Lung (tissue), 12 donors: ENCODE measurements around the gene TNFRSF18. TPM values are rescaled to one million over a fixed set of nuclear protein-coding genes. Genes with fewer than 3 reads are reported as not detected.

ENCODE experiments used
- ATAC-seq: fragments of 200-7000 bp; cut with Tn5 transposase; one replicate; pipeline ENCODE4 v1.9.1; 2020; ENCODE audit warnings: moderate number of reproducible peaks; ENCODE audit not compliant: insufficient read depth, low FRiP score
- DNase-seq, 3 donors: peaks; one replicate each; pipeline ENCODE4 v3.0.0-alpha.2; 2013 to 2017
- H3K27ac ChIP-seq, 2 donors: one replicate each; pipeline ENCODE4 v1.5.1; 2013; ENCODE audit warnings: mild to moderate bottlenecking in 2 of 2, moderate library complexity in 2 of 2, control low read depth in 1 of 2, inconsistent platforms in 1 of 2, low read depth in 1 of 2, low read length in 1 of 2
- H3K27me3 ChIP-seq, 3 donors: one replicate each; pipeline ENCODE4 v1.5.1; 2013; ENCODE audit warnings: low read length in 2 of 3; ENCODE audit not compliant: control insufficient read depth in 3 of 3, insufficient read depth in 3 of 3
- H3K36me3 ChIP-seq, 4 donors: one replicate each; pipeline ENCODE4 v1.5.1; 2013; ENCODE audit warnings: low read length in 4 of 4, mild to moderate bottlenecking in 1 of 4, moderate library complexity in 1 of 4; ENCODE audit not compliant: control insufficient read depth in 4 of 4, insufficient read depth in 4 of 4
- H3K4me1 ChIP-seq, 5 donors: one replicate each; pipeline ENCODE4 v1.5.1; 2013; ENCODE audit warnings: low read length in 5 of 5, mild to moderate bottlenecking in 2 of 5, moderate library complexity in 1 of 5; ENCODE audit not compliant: control insufficient read depth in 5 of 5, insufficient read depth in 5 of 5
- H3K4me3 ChIP-seq: one replicate; pipeline ENCODE4 v1.5.1; 2013; ENCODE audit warnings: mild to moderate bottlenecking, control low read depth, moderate library complexity
- H3K9ac ChIP-seq, 2 donors: one replicate each; pipeline ENCODE4 v1.5.1; 2013; ENCODE audit warnings: low read length in 2 of 2, control low read depth in 1 of 2; ENCODE audit not compliant: insufficient read depth in 1 of 2
- H3K9me3 ChIP-seq, 4 donors: one replicate each; pipeline ENCODE4 v1.5.1; 2013; ENCODE audit warnings: low read length in 3 of 4, mild to moderate bottlenecking in 1 of 4, moderate library complexity in 1 of 4; ENCODE audit not compliant: control insufficient read depth in 4 of 4, insufficient read depth in 3 of 4
- WGBS, 2 donors: extraction: QIAGEN DNeasy Blood & Tissue Kit; methylation state at CpG; one replicate each; pipeline ENCODE4 v1.1.7; 2013; 5-methylcytosine and 5-hydroxymethylcytosine counted together
- polyA plus RNA-seq, 2 donors: library from polyadenylated mRNA; stranded (reverse); fragments of 200-250 nt; gene quantifications; one replicate each; pipeline ENCODE4 v1.2.1, GENCODE V29; 2013
- total RNA-seq, 2 donors: library from RNA; depleted of rRNA in 1 of 2; stranded (reverse); fragments of >200 nt in 1 of 2; gene quantifications; one replicate each; pipeline ENCODE4 v1.2.1, GENCODE V29; 2014 to 2021
- TF ChIP-seq, protein P1 (sequence below): IDR thresholded peaks from 2 replicates; pipeline ENCODE4 v1.5.1; 2012; ENCODE audit warnings: mild to moderate bottlenecking; ENCODE audit errors: control extremely low read depth, extremely low read depth
- donor health status: control.
- donor health status: control.
- donor health status: Bipolar disorder and iron deficiency.
- donor health status: healthy.
- donor health status: DM: yes; HTN: yes; CAD: no.

TNFRSF18 gene
- total and polyA plus RNA-seq, 4 donors, result 1.8 to 4.0 (median 2.4) TPM

DNA sequence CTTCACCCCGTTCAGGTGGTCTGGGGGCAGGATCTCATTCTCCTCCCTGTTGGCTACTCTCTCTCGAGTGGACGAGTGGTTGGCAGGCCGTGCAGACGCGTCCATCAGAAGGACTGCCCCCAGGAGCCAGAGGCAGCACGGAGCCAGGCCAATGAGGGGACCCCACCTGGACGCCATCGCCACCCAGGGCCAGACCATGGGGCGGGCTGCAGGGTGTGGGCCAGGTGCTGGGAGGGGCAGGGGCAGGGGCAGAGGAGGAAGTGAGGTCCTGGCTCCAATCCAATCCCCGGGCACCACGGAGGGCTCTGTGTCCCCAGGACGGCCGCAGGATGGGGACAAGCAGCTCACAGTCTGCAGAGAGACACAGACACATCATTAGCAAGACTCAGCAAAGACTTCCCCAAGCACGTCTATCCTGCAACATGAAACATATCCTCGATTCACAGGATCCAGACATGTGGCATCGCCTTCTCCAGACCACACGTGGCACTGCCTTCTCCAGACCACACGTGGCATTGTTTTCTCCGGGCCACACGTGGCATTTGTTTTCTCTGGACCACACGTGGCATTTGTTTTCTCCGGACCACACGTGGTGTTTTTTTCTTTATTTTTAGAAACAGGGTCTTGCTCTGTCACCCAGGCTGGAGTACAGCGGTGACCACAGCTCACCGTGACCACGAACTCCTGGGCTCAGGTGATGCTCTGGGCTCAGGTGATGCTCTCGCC, 22.4 kb upstream of the TNFRSF18 start:
- TF ChIP-seq, protein P1, sequence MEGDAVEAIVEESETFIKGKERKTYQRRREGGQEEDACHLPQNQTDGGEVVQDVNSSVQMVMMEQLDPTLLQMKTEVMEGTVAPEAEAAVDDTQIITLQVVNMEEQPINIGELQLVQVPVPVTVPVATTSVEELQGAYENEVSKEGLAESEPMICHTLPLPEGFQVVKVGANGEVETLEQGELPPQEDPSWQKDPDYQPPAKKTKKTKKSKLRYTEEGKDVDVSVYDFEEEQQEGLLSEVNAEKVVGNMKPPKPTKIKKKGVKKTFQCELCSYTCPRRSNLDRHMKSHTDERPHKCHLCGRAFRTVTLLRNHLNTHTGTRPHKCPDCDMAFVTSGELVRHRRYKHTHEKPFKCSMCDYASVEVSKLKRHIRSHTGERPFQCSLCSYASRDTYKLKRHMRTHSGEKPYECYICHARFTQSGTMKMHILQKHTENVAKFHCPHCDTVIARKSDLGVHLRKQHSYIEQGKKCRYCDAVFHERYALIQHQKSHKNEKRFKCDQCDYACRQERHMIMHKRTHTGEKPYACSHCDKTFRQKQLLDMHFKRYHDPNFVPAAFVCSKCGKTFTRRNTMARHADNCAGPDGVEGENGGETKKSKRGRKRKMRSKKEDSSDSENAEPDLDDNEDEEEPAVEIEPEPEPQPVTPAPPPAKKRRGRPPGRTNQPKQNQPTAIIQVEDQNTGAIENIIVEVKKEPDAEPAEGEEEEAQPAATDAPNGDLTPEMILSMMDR, result no peak
- Histone ChIP-seq H3K27ac (no peak overlapping the region), H3K36me3 (peaks cover 0 to 41% (median 2%) of the 10 kb centered on the region in 4 donors), H3K9ac (no peak overlapping the region), H3K4me3 (no peak overlapping the region), H3K9me3 (peaks cover 0 to 3% (median 0%) of the 10 kb centered on the region in 4 donors), H3K4me1 (peaks cover 0 to 19% (median 7%) of the 10 kb centered on the region in 5 donors), H3K27me3 (no peaks in the 10 kb centered on the region)
- no peak for DNase-seq
- 89 to 92% methylated on average over 28 of the region's 28 CpGs for WGBS, 2 donors
- ATAC-seq, result no peak

DNA sequence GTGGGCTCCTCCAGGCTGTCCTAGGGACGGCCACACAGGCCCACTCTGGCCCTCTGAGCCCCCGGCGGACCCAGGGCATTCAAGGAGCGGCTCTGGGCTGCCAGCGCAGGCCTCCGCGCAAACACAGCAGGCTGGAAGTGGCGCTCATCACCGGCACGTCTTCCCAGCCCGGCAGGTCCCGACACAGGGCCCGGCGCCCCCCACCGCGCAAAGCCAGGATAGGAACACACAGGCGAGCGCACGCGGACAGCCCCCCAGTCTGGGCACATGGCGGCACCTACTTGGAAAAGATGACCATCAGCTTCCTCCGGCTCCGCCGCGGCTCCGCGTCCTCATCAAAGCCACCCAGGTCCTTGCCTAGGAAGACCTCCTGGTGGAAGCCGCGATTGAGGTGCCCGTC, 21.8 kb upstream of the TNFRSF18 start:
- no peak overlapping the region for H3K9ac ChIP-seq
- H3K36me3 ChIP-seq, result peaks cover 0 to 46% (median under 1%) of the 10 kb centered on the region in 4 donors
- H3K27ac ChIP-seq, result no peak overlapping the region
- TF ChIP-seq, protein P1, result no peak
- 95 to 98% methylated on average over 30 of the region's 30 CpGs for WGBS, 2 donors
- no peaks in the 10 kb centered on the region for H3K27me3 ChIP-seq
- no peak for ATAC-seq
- DNase-seq, result no peak
- peaks cover 0 to 17% (median 7%) of the 10 kb centered on the region in 5 donors for H3K4me1 ChIP-seq
- peaks cover 0 to 3% (median 0%) of the 10 kb centered on the region in 4 donors for H3K9me3 ChIP-seq
- no peak overlapping the region for H3K4me3 ChIP-seq

DNA sequence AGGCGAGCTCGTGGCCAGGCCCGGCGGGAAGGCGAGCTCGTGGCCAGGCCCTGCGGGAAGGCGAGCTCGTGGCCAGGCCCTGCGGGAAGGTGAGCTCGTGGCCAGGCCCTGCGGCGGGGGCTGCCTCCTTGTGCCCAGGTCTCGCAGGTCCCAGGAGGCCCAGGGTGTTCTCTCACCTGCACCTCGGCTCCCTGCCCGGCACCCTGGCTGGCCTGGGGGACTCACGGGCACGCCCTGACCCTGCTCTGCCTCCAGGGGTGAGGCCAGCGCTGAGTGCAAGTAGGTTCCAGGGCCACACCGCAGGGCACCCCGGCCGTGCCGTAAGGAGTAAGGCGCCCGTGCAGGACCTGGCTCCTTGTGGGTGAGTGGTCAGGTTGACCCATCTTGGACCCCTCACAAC, 21.0 kb upstream of the TNFRSF18 start:
- peaks cover 2 to 53% (median 7%) of the 10 kb centered on the region in 4 donors for H3K36me3 ChIP-seq
- H3K27me3 ChIP-seq, result no peaks in the 10 kb centered on the region
- ATAC-seq (no peak), DNase-seq (no peak)
- no peak overlapping the region for H3K27ac ChIP-seq
- peaks cover 0 to 9% (median 7%) of the 10 kb centered on the region in 5 donors for H3K4me1 ChIP-seq
- WGBS, 2 donors, result 95 to 96% methylated on average over 20 to 25 of the region's 25 CpGs
- H3K9me3 ChIP-seq, result no peaks in the 10 kb centered on the region
- H3K9ac ChIP-seq, result no peak overlapping the region
- H3K4me3 ChIP-seq, result no peak overlapping the region
- TF ChIP-seq, protein P1, result no peak
